Mesothelial cell of epicardium (in vitro differentiated cells): ENCODE measurements around the gene GRIN2A. TPM values are rescaled to one million over a fixed set of nuclear protein-coding genes. Genes with fewer than 3 reads are reported as not detected.

Experiments used
- DNase-seq, 2 experiments: peaks; one replicate each; pipeline ENCODE4 v3.0.0; 2021; ENCODE audit warnings: low spot score in 2 of 2; ENCODE audit not compliant: unreplicated experiment in 2 of 2
- H3K27ac Mint-ChIP-seq: 2 replicates; pipeline ENCODE4 v1.8.0; 2021; ENCODE audit warnings: mixed read lengths
- H3K27me3 Mint-ChIP-seq: 2 replicates; pipeline ENCODE4 v1.8.0; 2021; ENCODE audit warnings: low read depth, mixed read lengths
- H3K36me3 Mint-ChIP-seq: 2 replicates; pipeline ENCODE4 v1.8.0; 2021; ENCODE audit warnings: mixed read lengths
- H3K4me1 Mint-ChIP-seq: 2 replicates; pipeline ENCODE4 v1.8.0; 2021; ENCODE audit warnings: mixed read lengths
- H3K4me3 Mint-ChIP-seq: 2 replicates; pipeline ENCODE4 v1.8.0; 2021; ENCODE audit warnings: mild to moderate bottlenecking, moderate library complexity, mixed read lengths
- H3K9me3 Mint-ChIP-seq: 2 replicates; pipeline ENCODE4 v1.8.0; 2021; ENCODE audit warnings: mixed read lengths
- CTCF ChIP-seq: fragments of 200-600 bp; sonication (generic); IDR thresholded peaks from one replicate; pipeline ENCODE4 v1.5.0; 2021; ENCODE audit warnings: antibody characterized with exemption; ENCODE audit not compliant: unreplicated experiment
- total RNA-seq: library from RNA; stranded (reverse); gene quantifications from 3 replicates; pipeline ENCODE4 v1.2.1, GENCODE V29; 2021

GRIN2A gene
- total RNA-seq, 1 donor from 2014 or later = 4.9 TPM

- no peak for DNase-seq
- Mint-ChIP-seq H3K27ac (no peak overlapping the region), H3K9me3 (no peaks in the 10 kb centered on the region), H3K4me1 (no peaks in the 10 kb centered on the region), H3K4me3 (no peak overlapping the region), H3K27me3 (peaks cover 27% of the 10 kb centered on the region), H3K36me3 (no peaks in the 10 kb centered on the region)
- TF ChIP-seq CTCF = no peak
These were observed 319.9 kb downstream of the GRIN2A start for GRCh38 chr16:9862327-9862726.

- TF ChIP-seq CTCF = no peak
- Mint-ChIP-seq H3K4me1 (no peaks in the 10 kb centered on the region), H3K27ac (no peak overlapping the region), H3K36me3 (no peaks in the 10 kb centered on the region), H3K4me3 (no peak overlapping the region), H3K9me3 (no peaks in the 10 kb centered on the region), H3K27me3 (peaks cover 27% of the 10 kb centered on the region)
- no peak for DNase-seq
These were observed 321.4 kb downstream of the GRIN2A start for GRCh38 chr16:9860876-9861275.

GRCh38 chr16:9859701-9860327 is 322.4 kb downstream of the GRIN2A start:
- no peaks in the 10 kb centered on the region for H3K36me3 Mint-ChIP-seq
- H3K9me3 Mint-ChIP-seq = no peaks in the 10 kb centered on the region
- no peaks in the 10 kb centered on the region for H3K4me1 Mint-ChIP-seq
- H3K4me3 Mint-ChIP-seq = no peak overlapping the region
- no peak overlapping the region for H3K27ac Mint-ChIP-seq
- H3K27me3 Mint-ChIP-seq = peaks cover 27% of the 10 kb centered on the region
- TF ChIP-seq CTCF = no peak
- no peak for DNase-seq

- no peaks in the 10 kb centered on the region for H3K4me1 Mint-ChIP-seq
- H3K9me3 Mint-ChIP-seq = peaks cover 4% of the 10 kb centered on the region
- no peak for DNase-seq
- no peak for TF ChIP-seq CTCF
- no peaks in the 10 kb centered on the region for H3K36me3 Mint-ChIP-seq
- peaks cover 7% of the 10 kb centered on the region for H3K27me3 Mint-ChIP-seq
- no peak overlapping the region for H3K27ac Mint-ChIP-seq
- H3K4me3 Mint-ChIP-seq = no peak overlapping the region
These were observed 327.6 kb downstream of the GRIN2A start for GRCh38 chr16:9854675-9855074.

GRCh38 chr16:9852003-9852402 is 330.2 kb downstream of the GRIN2A start:
- Mint-ChIP-seq H3K27ac (no peak overlapping the region), H3K4me1 (no peaks in the 10 kb centered on the region)

More at GRCh38 chr16:9852003-9852402, 330.2 kb downstream of the GRIN2A start:
- H3K36me3 Mint-ChIP-seq = no peaks in the 10 kb centered on the region
- H3K4me3 Mint-ChIP-seq = no peak overlapping the region
- peaks cover 4% of the 10 kb centered on the region for H3K9me3 Mint-ChIP-seq
- no peak for DNase-seq
- H3K27me3 Mint-ChIP-seq = peaks cover 7% of the 10 kb centered on the region
- TF ChIP-seq CTCF = no peak
